GM21390 (cell line): ENCODE data around the gene RIPOR2.
"Not testable (repeated sequence)": the region's sequence is repeated elsewhere in the genome, so short reads cannot be mapped to it uniquely, and the experiment has no call there.

Source experiments
- ATAC-seq: cut with Tn5 transposase; IDR thresholded peaks from one replicate; pipeline ENCODE4 v1.9.1; 2021; ENCODE audit not compliant: unreplicated experiment

Gene RIPOR2

GRCh38 chr6:24766680-24767462, 168.9 kb downstream of the RIPOR2 start:
- ATAC-seq, result no peak

GRCh38 chr6:24765968-24766367, 169.8 kb downstream of the RIPOR2 start:
- ATAC-seq, result not testable (repeated sequence)

- ATAC-seq, result not testable (repeated sequence)
Measured at GRCh38 chr6:24764833-24765828, 170.6 kb downstream of the RIPOR2 start.

DNA sequence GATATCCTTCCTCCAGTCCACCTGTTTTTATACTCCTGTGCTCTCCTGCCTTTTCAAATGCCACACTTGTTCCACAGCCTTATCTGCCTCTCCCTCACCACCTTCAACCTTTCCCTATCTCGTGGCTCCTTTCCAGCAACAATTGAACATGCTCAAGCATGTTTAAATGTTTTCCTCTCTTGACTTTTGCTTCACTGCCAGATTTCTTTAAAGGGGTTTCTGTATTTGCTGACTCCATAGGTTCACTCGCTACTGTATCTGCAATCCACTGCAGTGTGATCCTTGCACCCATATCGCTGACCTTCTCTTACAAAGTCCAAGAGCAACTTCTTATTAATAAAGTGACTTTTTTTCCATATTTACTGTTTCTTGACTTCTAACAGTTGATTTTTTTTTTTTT, 172.2 kb downstream of the RIPOR2 start:
- ATAC-seq, result no peak

DNA sequence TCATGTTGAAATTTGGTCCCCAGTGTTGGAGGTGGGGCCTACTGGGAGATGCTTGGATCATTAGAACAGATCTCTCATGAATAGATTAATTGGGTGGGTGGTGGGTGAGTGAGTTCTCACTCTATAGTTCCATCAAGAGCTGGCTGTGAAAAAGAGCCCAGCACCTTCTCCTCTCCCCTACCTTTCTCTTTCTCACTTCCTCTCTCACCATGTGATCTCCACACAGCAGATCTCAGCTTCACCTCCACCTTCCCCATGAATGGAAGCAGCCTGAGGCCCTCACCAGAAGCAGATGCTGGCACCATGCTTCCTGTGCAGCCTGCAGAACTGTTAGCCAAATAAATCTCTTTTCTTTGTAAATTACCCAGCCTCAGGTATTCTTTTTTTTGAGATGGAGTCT, 173.9 kb downstream of the RIPOR2 start:
- ATAC-seq, result no peak

DNA sequence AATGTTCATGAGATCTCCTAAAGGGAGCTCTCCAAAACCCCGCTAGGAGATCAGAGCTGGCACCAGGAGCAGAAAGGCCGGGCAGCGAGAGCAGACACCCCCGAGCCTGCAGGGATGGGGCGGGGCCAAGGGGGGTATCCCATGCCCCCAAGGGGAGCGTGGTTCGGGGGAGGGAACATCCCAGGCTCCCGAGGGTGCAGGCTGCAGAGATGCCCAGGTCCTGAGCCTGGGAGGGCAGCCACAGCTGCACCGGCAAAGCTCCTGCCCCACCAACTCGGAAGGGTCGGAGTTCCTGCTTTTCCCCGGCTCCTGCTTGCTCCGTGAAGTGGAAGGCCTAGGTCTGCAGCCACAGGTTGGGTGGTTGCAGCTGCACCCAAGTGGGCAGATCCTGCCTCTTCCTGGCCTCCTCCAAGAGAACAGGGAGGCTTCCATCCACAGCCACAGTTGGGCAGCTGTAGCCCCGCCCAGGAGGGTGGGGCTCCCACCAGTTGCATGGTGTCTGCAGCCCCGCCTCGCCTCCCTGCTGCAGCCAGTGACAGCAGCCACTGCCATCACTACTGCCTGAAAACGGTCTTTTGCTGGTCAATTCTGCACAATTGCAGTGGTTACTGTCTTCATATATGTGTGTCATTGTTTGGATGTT, 174.4 kb downstream of the RIPOR2 start:
- ATAC-seq, result no peak

GRCh38 chr6:24760210-24760609, 175.6 kb downstream of the RIPOR2 start:
- ATAC-seq, result no peak

GRCh38 chr6:24759718-24760117, 176.0 kb downstream of the RIPOR2 start:
- ATAC-seq, result no peak

GRCh38 chr6:24757611-24758010, 178.1 kb downstream of the RIPOR2 start:
- no peak for ATAC-seq

GRCh38 chr6:24755279-24755678, 180.5 kb downstream of the RIPOR2 start:
- no peak for ATAC-seq

DNA sequence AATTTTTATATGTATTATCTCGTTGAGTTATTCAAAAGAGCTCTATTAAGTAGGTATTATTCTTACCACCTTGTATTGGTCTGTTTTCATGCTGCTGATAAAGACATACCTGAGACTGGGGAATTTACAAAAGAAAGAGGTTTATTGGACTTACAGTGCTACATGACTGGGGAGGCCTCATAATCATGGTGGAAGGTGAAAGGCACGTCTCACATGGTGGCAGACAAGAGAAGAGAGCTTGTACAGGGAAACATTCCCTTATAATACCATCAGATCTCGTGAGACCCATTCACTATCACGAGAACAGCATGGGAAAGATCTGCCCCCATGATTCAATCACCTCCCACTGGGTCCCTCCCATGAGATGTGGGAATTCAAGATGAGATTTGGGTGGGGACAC, 181.4 kb downstream of the RIPOR2 start:
- ATAC-seq, result not testable (repeated sequence)
